OCI-LY3 (cell line): ENCODE data around the gene SOAT2.

Experiments used
- H2AFZ ChIP-seq: fragments of 200-600, 300-600 bp; shearing (Covaris generic); 2 replicates; pipeline ENCODE4 v1.6.0; 2014; ENCODE audit warnings: antibody characterized with exemption, low read depth, low read length
- H3K27ac ChIP-seq: fragments of 200-600, 300-600 bp; sonication (generic); 2 replicates; pipeline ENCODE4 v1.5.1; 2014; ENCODE audit warnings: mild to moderate bottlenecking, low read length, moderate library complexity, mixed read lengths
- H3K27me3 ChIP-seq: fragments of 200-600, 300-600 bp; sonication (generic); 2 replicates; pipeline ENCODE4 v1.6.1; 2014; ENCODE audit warnings: low read depth, low read length, mixed read lengths
- H3K36me3 ChIP-seq: fragments of 200-600, 300-600 bp; sonication (generic); replicated peaks from 2 replicates; pipeline ENCODE3; 2014; ENCODE audit warnings: low read depth, low read length, mixed read lengths
- H3K4me1 ChIP-seq: fragments of 300-600, 200-600 bp; sonication (generic); 2 replicates; pipeline ENCODE4 v1.6.1; 2014; ENCODE audit warnings: low read length, mixed read lengths
- H3K4me2 ChIP-seq: fragments of 200-600, 300-600 bp; sonication (generic); 2 replicates; pipeline ENCODE4 v1.6.1; 2014; ENCODE audit warnings: low read length, mixed read lengths
- H3K4me3 ChIP-seq: fragments of 300-600, 200-600 bp; sonication (generic); 2 replicates; pipeline ENCODE4 v1.5.1; 2014; ENCODE audit warnings: antibody characterized with exemption, mild to moderate bottlenecking, low read length, moderate library complexity
- H3K79me2 ChIP-seq: fragments of 300-600, 200-600 bp; shearing (Covaris generic); 2 replicates; pipeline ENCODE4 v1.6.1; 2014; ENCODE audit warnings: mild to moderate bottlenecking, low read length, mixed read lengths
- H3K9ac ChIP-seq: fragments of 300-600, 200-600 bp; shearing (Covaris generic); 2 replicates; pipeline ENCODE4 v1.6.0; 2014; ENCODE audit warnings: mild to moderate bottlenecking, low read length, moderate library complexity
- H3K9me3 ChIP-seq: fragments of 200-600, 300-600 bp; shearing (Covaris generic); 2 replicates; pipeline ENCODE4 v1.6.1; 2014; ENCODE audit warnings: low read length, mixed read lengths; ENCODE audit not compliant: insufficient read depth
- H4K20me1 ChIP-seq: fragments of 200-600, 300-600 bp; sonication (generic); 2 replicates; pipeline ENCODE4 v1.6.1; 2016; ENCODE audit warnings: low read length, mixed read lengths; ENCODE audit not compliant: insufficient read depth
- EZH2phosphoT487 ChIP-seq: fragments of 200-600 bp; shearing (Covaris generic); IDR thresholded peaks from 2 replicates; pipeline ENCODE4 v1.6.1; 2018; ENCODE audit warnings: antibody characterized with exemption, mixed run types, low read depth
- TF ChIP-seq, protein P1 (sequence below): fragments of 200-600, 300-600 bp; sonication (generic); IDR thresholded peaks from 2 replicates; pipeline ENCODE4 v1.5.1; 2014; ENCODE audit warnings: antibody characterized with exemption, low read length, low read depth

Gene SOAT2

GRCh38 chr12:53127169-53127568, 23.9 kb downstream of the SOAT2 start:
- TF ChIP-seq EZH2phosphoT487: no peak
- TF ChIP-seq, protein P1, sequence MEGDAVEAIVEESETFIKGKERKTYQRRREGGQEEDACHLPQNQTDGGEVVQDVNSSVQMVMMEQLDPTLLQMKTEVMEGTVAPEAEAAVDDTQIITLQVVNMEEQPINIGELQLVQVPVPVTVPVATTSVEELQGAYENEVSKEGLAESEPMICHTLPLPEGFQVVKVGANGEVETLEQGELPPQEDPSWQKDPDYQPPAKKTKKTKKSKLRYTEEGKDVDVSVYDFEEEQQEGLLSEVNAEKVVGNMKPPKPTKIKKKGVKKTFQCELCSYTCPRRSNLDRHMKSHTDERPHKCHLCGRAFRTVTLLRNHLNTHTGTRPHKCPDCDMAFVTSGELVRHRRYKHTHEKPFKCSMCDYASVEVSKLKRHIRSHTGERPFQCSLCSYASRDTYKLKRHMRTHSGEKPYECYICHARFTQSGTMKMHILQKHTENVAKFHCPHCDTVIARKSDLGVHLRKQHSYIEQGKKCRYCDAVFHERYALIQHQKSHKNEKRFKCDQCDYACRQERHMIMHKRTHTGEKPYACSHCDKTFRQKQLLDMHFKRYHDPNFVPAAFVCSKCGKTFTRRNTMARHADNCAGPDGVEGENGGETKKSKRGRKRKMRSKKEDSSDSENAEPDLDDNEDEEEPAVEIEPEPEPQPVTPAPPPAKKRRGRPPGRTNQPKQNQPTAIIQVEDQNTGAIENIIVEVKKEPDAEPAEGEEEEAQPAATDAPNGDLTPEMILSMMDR: no peak
- no peaks in the 10 kb centered on the region for H3K9me3 ChIP-seq
- H4K20me1 ChIP-seq: no peaks in the 10 kb centered on the region
- H3K4me3 ChIP-seq: no peak overlapping the region
- H3K36me3 ChIP-seq: no peaks in the 10 kb centered on the region
- H3K4me2 ChIP-seq: no peak overlapping the region
- H3K27me3 ChIP-seq: peaks cover 12% of the 10 kb centered on the region
- no peak overlapping the region for H3K27ac ChIP-seq
- no peaks in the 10 kb centered on the region for H3K4me1 ChIP-seq
- no peak overlapping the region for H2AFZ ChIP-seq
- H3K9ac ChIP-seq: no peak overlapping the region
- H3K79me2 ChIP-seq: no peaks in the 10 kb centered on the region

- no peaks in the 10 kb centered on the region for H3K36me3 ChIP-seq
- TF ChIP-seq, protein P1: no peak
- no peak for TF ChIP-seq EZH2phosphoT487
- peaks cover 12% of the 10 kb centered on the region for H3K27me3 ChIP-seq
- H3K9ac ChIP-seq: no peak overlapping the region
- no peaks in the 10 kb centered on the region for H3K4me1 ChIP-seq
- H3K4me2 ChIP-seq: no peak overlapping the region
- H2AFZ ChIP-seq: no peak overlapping the region
- H4K20me1 ChIP-seq: no peaks in the 10 kb centered on the region
- no peaks in the 10 kb centered on the region for H3K79me2 ChIP-seq
- H3K27ac ChIP-seq: no peak overlapping the region
- no peaks in the 10 kb centered on the region for H3K9me3 ChIP-seq
- no peak overlapping the region for H3K4me3 ChIP-seq
These were observed 25.7 kb downstream of the SOAT2 start for GRCh38 chr12:53128780-53129569.

DNA sequence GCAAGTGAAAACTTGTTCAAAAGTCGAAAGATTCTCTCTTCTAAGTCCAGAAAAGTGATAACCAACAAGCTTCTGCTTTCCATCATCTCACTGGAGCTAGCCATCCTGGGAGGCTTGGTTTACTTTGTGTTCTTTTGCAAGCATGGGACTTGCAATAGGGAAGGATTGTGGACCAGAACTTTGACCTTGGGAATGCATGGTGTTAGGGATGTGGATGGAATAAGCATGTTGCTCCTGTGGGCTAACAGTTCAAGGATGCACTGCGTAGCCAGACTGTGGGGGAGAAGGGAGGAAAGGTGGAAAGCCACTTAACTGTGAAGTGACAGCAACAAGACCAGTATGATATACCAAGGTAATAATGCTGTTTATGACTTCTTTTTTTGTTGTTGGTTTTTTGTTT, 28.6 kb downstream of the SOAT2 start:
- Histone ChIP-seq H4K20me1 (no peaks in the 10 kb centered on the region), H3K36me3 (no peaks in the 10 kb centered on the region), H3K27me3 (peaks cover 15% of the 10 kb centered on the region), H3K9me3 (no peaks in the 10 kb centered on the region), H3K9ac (no peak overlapping the region), H2AFZ (no peak overlapping the region), H3K4me1 (no peaks in the 10 kb centered on the region), H3K27ac (no peak overlapping the region), H3K79me2 (no peaks in the 10 kb centered on the region), H3K4me2 (no peak overlapping the region), H3K4me3 (no peak overlapping the region)
- TF ChIP-seq EZH2phosphoT487: no peak
- TF ChIP-seq, protein P1: no peak

DNA sequence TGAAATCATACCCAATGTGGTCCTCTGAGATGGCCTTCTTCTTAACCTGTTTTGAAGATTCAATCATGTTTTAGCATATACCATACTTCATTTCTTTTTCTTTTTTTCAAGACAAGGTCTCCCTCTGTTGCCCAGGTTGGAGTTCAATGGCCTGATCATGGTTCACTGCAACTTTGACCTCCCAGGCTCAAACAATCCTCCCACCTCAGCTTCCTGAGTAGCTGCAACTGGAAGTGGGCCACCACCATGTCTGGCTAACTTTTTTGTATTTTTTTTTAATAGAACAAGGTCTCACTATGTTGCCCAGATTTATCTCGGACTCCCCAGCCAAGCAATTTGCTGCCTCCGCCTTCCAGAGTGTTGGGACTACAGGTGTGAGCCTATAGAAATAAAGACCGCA, 30.4 kb downstream of the SOAT2 start:
- no peaks in the 10 kb centered on the region for H3K9me3 ChIP-seq
- no peaks in the 10 kb centered on the region for H3K79me2 ChIP-seq
- no peak overlapping the region for H3K9ac ChIP-seq
- no peaks in the 10 kb centered on the region for H3K4me1 ChIP-seq
- H2AFZ ChIP-seq: no peak overlapping the region
- H3K4me2 ChIP-seq: no peak overlapping the region
- peaks cover 8% of the 10 kb centered on the region for H3K27me3 ChIP-seq
- H3K27ac ChIP-seq: no peak overlapping the region
- no peak overlapping the region for H3K4me3 ChIP-seq
- no peaks in the 10 kb centered on the region for H4K20me1 ChIP-seq
- no peaks in the 10 kb centered on the region for H3K36me3 ChIP-seq
- no peak for TF ChIP-seq EZH2phosphoT487
